NCI-H748 treated with DMSO at 0.1 percent for 48 hours (cell line): ENCODE data around the gene KRTAP4-9.
"Not testable (repeated sequence)": the region's sequence is repeated elsewhere in the genome, so short reads cannot be mapped to it uniquely, and the experiment has no call there.

Experiments
- DNase-seq: peaks from one replicate; lab custom pipeline; 2025; lab: John Stamatoyannopoulos, UW

KRTAP4-9 gene

GRCh38 chr17:41105347-41105746 is at the start of gene KRTAP4-9:
Gene KRTAP4-9 (plus strand): TSS chr17:41105389. CDS start chr17:41105389, 0 bp downstream.
- not testable (repeated sequence) for DNase-seq

GRCh38 chr17:41057547-41057946 is 47.6 kb upstream of the KRTAP4-9 start:
- DNase-seq, result no peak

DNA sequence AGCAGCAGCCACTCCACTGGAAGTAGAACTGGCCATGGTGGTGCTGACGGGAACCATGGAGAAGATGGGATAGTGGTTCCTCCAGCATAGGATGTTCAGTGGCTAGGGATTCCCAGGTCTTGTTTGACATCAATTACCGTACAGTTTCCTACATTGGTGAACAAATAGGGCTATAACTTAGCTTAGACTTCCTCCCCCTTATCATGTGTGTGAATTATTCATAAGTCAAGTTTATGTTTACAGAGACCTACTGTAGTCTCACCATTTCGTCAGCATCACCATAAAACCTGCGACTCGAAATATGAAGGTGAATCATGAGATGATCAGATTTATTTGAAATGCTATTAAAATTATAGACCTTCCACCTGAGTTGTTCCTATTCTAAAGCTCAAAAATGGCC is 46.4 kb upstream of the KRTAP4-9 start:
- no peak for DNase-seq

GRCh38 chr17:41059276-41060051 is 45.7 kb upstream of the KRTAP4-9 start:
- DNase-seq, result not testable (repeated sequence)

- DNase-seq, result no peak
These were observed 45.1 kb upstream of the KRTAP4-9 start, which contains the start of gene KRTAP2-3 for GRCh38 chr17:41060052-41060604. Gene KRTAP2-3 (minus strand): TSS chr17:41060114. CDS start chr17:41060050, 64 bp downstream.

DNA sequence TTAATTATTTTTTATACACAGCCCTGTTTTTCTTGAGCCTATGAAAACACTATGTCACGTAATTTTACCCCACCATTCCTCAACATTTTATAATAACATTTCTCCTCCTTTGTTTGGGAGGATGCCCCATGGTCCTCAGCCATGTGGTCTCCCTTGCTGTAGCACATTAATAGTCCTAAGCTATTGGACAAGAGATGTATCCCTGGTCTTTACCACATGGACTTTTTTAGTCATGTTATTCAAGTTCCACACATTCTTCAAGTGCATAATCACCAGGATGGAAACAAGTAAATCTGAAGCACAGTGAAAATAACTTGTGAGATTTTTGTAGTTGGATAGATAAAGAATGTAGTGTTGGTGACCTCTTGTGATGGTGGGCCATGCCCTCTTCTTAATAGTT is 43.2 kb upstream of the KRTAP4-9 start:
- no peak for DNase-seq

- no peak for DNase-seq
These were observed 41.7 kb upstream of the KRTAP4-9 start for GRCh38 chr17:41063449-41063848.

GRCh38 chr17:41064301-41064700 is 40.9 kb upstream of the KRTAP4-9 start:
- DNase-seq, result no peak

DNA sequence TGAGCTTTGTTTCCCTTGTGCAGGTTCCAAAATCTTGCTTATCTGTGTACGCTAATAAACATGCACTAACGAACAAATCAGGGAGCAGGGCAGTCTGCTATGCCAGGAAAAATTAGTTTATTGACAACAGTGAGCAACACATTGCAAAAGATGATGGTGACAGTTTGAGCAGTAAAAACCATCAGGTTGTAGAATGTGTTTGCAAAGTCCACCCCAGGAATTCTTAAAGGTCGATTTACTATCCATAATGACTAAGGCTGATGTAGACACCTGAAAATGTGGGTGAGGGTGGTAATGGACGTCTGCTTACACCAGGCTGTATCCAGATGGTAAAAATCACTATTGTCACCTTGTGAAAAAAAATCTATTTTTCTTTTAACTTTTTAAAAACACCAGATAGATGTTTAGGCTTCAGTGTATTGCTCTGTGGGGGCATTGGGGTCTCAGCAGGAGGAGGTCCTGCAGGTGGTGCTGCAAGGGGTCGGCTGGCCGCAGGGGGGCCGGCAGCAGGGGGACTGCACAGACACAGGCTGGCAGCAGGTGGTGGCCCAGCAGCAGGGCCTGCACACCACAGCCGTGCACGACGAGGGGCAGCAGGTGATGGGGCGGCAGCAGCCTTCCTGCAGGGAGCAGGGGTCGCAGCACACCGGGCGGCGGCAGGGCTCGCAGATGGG is 40.0 kb upstream of the KRTAP4-9 start:
- DNase-seq, result not testable (repeated sequence)

DNA sequence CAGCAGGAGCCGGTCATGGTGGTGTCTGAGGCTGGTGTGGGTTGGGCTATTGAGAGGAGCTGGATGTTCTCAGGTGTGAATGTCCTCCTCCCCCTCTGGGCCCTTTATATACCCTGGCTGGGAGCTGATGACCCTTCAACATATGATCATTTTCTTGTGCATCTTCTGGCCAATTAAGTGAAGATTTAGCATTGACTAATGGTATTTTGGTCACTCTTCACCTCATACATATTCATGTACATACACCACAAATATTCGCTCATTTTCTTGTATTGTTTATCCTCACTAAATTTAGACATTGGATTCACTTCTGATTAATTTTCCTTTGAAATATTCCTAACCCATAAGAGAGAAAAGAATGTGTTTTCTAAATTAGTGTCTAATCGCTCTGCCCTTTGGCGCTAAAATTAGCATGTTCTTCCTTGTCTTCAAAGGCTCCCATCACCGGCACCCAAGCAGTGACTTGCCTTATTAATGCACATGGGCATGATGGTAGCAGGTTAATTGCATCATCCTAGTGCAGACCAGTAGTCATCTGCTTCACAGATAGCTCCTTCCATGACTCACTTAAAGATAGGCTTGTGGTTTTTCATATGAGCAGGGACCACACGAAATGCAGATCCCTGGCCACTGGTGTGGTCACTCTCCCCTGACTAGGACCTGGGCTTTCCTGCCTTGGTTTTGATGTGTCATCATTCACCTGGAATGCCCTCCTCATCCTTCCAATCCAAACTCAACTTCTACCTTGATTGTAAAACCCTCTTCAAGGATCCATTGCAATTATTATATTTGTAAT is 39.2 kb upstream of the KRTAP4-9 start, which contains the start of gene KRTAP2-4:
KRTAP2-4 (minus strand) TSS at position 51 of the 796 bp plus-strand sequence; CDS start at position 17, 34 bp downstream.
- no peak for DNase-seq

GRCh38 chr17:41067281-41067680 is 37.9 kb upstream of the KRTAP4-9 start:
- DNase-seq, result no peak

DNA sequence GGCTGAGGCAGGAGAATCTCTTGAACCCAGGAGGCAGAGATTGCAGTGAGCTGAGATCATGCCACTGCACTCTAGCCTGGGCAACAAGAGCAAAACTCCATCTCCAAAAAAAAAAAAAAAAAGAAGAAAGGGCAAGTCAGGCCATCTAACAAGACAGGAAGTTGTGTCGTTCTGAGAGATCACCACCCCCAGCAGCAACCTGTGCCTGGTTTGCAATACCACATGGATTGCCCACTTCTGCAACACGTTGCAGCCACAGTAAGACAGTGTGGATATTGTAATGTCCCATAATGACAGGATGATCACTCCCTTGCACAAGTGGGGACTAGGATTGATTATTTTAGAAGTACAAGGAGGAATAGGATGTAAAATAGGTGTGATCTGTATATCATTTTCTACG is 36.2 kb upstream of the KRTAP4-9 start:
- no peak for DNase-seq

GRCh38 chr17:41071606-41072360 is 33.4 kb upstream of the KRTAP4-9 start:
- DNase-seq, result no peak

GRCh38 chr17:41073676-41074075 is 31.5 kb upstream of the KRTAP4-9 start:
- DNase-seq, result no peak

DNA sequence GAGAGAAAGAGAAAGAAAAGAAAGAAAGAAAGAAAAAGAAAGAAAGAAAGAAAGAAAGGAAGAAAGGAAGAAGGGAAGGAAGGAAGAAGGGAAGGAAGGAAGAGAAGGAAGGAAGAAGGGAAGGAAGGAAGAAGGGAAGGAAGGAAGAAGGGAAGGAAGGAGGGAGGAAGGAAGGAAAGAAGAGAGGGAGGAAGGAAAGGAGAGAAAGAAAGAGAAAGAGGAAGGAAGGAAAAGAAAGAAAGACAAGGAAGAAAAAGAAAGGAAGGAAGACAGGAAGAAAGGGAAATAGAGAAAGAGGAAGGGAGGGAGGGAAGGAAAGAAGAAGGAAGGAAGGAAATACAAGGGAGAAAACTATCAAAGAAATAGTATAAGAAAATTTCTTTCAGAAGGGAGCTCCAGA is 28.4 kb upstream of the KRTAP4-9 start:
- DNase-seq, result no peak

- no peak for DNase-seq
These were observed 22.6 kb upstream of the KRTAP4-9 start for GRCh38 chr17:41082626-41083025.

DNA sequence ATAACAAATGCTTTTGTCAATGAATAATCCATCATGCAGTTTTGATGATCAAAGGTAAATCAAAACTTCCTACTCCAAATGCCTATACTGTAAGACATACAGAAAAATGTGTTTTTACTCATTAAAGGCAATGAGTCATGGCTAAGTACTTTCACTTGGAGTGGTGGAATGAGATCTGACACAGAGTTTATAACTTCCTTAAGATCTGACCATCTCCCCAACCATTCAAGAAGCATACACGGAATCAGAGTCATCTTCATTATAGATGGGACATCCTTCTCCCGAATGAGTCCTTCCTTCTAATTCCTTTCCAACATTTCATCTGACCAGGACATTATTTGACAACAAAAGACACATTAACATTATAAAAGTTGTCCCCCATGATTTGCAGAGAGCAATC is 21.8 kb upstream of the KRTAP4-9 start:
- DNase-seq, result not testable (repeated sequence)

- not testable (repeated sequence) for DNase-seq
These were observed 20.9 kb upstream of the KRTAP4-9 start, which contains the start of gene KRTAP4-7 for GRCh38 chr17:41084100-41084856. Gene KRTAP4-7 (plus strand): TSS chr17:41084150. CDS start chr17:41084207, 57 bp downstream.

DNA sequence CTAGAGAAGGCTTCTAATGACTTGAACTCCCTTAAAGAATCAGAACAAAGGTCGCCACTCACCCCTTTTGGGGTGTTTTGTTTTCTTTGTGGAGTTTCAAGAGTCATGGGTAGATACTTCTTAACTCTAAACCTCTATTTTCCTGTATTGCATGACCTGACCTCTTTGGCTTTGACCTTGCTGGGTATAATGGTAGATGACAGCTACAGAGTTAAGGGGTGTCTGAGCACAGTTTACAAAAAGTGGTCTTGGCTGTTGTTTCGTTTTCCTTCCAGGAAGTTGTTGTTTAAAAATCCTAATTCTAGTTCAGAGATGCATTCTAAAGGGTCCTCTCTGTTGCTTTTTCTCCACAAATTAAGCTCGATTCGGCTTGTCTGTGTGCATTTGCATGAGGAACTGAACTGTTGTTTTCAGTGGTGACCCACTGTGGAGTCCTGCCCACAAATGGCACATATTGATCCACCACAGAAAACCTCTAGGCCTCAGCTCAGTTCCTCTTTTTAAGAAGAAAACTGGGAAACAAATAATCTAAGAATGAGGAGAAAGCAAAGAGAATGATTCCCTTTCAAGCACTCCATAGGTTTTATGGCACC is 16.3 kb upstream of the KRTAP4-9 start:
- DNase-seq, result not testable (repeated sequence)

- DNase-seq, result no peak
These were observed 9.1 kb upstream of the KRTAP4-9 start for GRCh38 chr17:41096055-41096454.
